ENCODE results near the gene PCDH15. TPM values are rescaled to one million over a fixed set of nuclear protein-coding genes. Genes with fewer than 3 reads are reported as not detected.

PCDH15 gene
- total and polyA plus RNA-seq, 2 experiments from 2014 or later = not detected

- DNase-seq = no peak
- Histone ChIP-seq H3F3A (ENCODE audit: insufficient read depth) (no peaks in the 10 kb centered on the region), H3K36me3 (ENCODE audit: low read depth) (no peaks in the 10 kb centered on the region), H4K20me1 (ENCODE audit: insufficient read depth) (no peaks in the 10 kb centered on the region), H3K4me3 (no peak overlapping the region), H2AFZ (no peak overlapping the region), H3K9ac (no peak overlapping the region), H3K4me2 (ENCODE audit: unreplicated experiment) (no peak overlapping the region), H3K9me3 (ENCODE audit: low read depth) (no peaks in the 10 kb centered on the region), H3K27me3 (replicated peaks; ENCODE audit: insufficient read depth) (no peaks in the 10 kb centered on the region), H3K4me1 (ENCODE audit: insufficient read depth) (no peaks in the 10 kb centered on the region), H3K79me2 (ENCODE audit: insufficient read depth) (no peaks in the 10 kb centered on the region), H3K27ac (no peak overlapping the region), H3K9me2 (ENCODE audit: insufficient read depth) (no peaks in the 10 kb centered on the region)
- no peak for TF ChIP-seq EZH2 (IDR thresholded peaks at IDR 0.05; ENCODE audit: insufficient read depth, poor library complexity, severe bottlenecking)
- TF ChIP-seq EZH2phosphoT487 (IDR thresholded peaks at IDR 0.05; ENCODE audit: insufficient read depth, low read depth) = no peak
- WGBS, 2 experiments (ENCODE audit: low coverage in 1 of 2, low lambda C conversion rate in 2 of 2, missing lambda C conversion rate in 2 of 2) = 22 to 23% methylated on average over 2 of the region's 2 CpGs
- in situ Hi-C loops (cut with MboI) = no loop called here
Observed at GRCh38 chr10:54833029-54833428, 32.0 kb upstream of the PCDH15 start.

GRCh38 chr10:54826994-54827560 lies 26.0 kb upstream of the PCDH15 start:
- Histone ChIP-seq H3K27me3 (replicated peaks; ENCODE audit: insufficient read depth) (no peaks in the 10 kb centered on the region), H3K36me3 (ENCODE audit: low read depth) (no peaks in the 10 kb centered on the region), H3K4me3 (no peak overlapping the region), H3K4me2 (ENCODE audit: unreplicated experiment) (no peak overlapping the region), H3K9me2 (ENCODE audit: insufficient read depth) (no peaks in the 10 kb centered on the region), H2AFZ (no peak overlapping the region), H3F3A (ENCODE audit: insufficient read depth) (no peaks in the 10 kb centered on the region), H3K9me3 (ENCODE audit: low read depth) (no peaks in the 10 kb centered on the region), H3K4me1 (ENCODE audit: insufficient read depth) (no peaks in the 10 kb centered on the region), H3K27ac (no peak overlapping the region), H3K9ac (no peak overlapping the region), H3K79me2 (ENCODE audit: insufficient read depth) (no peaks in the 10 kb centered on the region), H4K20me1 (ENCODE audit: insufficient read depth) (no peaks in the 10 kb centered on the region)
- in situ Hi-C loops (cut with MboI) = no loop called here
- 0% methylated on average over 1 of the region's 1 CpG for WGBS, 2 experiments (ENCODE audit: low coverage in 1 of 2, low lambda C conversion rate in 2 of 2, missing lambda C conversion rate in 2 of 2)
- TF ChIP-seq EZH2 (IDR thresholded peaks at IDR 0.05; ENCODE audit: insufficient read depth, poor library complexity, severe bottlenecking) (no peak), EZH2phosphoT487 (IDR thresholded peaks at IDR 0.05; ENCODE audit: insufficient read depth, low read depth) (no peak)
- no peak for DNase-seq

- in situ Hi-C loops (cut with MboI) = no loop called here
- H3K36me3 ChIP-seq (ENCODE audit: low read depth) = no peaks in the 10 kb centered on the region
Observed at GRCh38 chr10:54815583-54815982, 14.6 kb upstream of the PCDH15 start.

GRCh38 chr10:54808186-54808935 lies 7.3 kb upstream of the PCDH15 start:
- H2AFZ ChIP-seq = no peak overlapping the region
- no peak overlapping the region for H3K27ac ChIP-seq
- H3K4me3 ChIP-seq = no peak overlapping the region
- no peaks in the 10 kb centered on the region for H3K79me2 ChIP-seq (ENCODE audit: insufficient read depth)
- H3K36me3 ChIP-seq (ENCODE audit: low read depth) = no peaks in the 10 kb centered on the region
- 4 to 8% methylated on average over 1 of the region's 1 CpG for WGBS, 2 experiments (ENCODE audit: low coverage in 1 of 2, low lambda C conversion rate in 2 of 2, missing lambda C conversion rate in 2 of 2)
- no peaks in the 10 kb centered on the region for H3K27me3 ChIP-seq (replicated peaks; ENCODE audit: insufficient read depth)
- H3K9ac ChIP-seq = no peak overlapping the region
- H3K9me2 ChIP-seq (ENCODE audit: insufficient read depth) = no peaks in the 10 kb centered on the region
- no peaks in the 10 kb centered on the region for H3K4me1 ChIP-seq (ENCODE audit: insufficient read depth)
- DNase-seq = no peak
- in situ Hi-C loops (cut with MboI) = no loop called here
- no peak overlapping the region for H3K4me2 ChIP-seq (ENCODE audit: unreplicated experiment)
- no peak for TF ChIP-seq EZH2phosphoT487 (IDR thresholded peaks at IDR 0.05; ENCODE audit: insufficient read depth, low read depth)
- no peak for TF ChIP-seq EZH2 (IDR thresholded peaks at IDR 0.05; ENCODE audit: insufficient read depth, poor library complexity, severe bottlenecking)
- H3F3A ChIP-seq (ENCODE audit: insufficient read depth) = no peaks in the 10 kb centered on the region
- H4K20me1 ChIP-seq (ENCODE audit: insufficient read depth) = no peaks in the 10 kb centered on the region
- no peaks in the 10 kb centered on the region for H3K9me3 ChIP-seq (ENCODE audit: low read depth)

More at GRCh38 chr10:54815583-54815982, 14.6 kb upstream of the PCDH15 start:
- H3K79me2 ChIP-seq (ENCODE audit: insufficient read depth) = no peaks in the 10 kb centered on the region
- H3F3A ChIP-seq (ENCODE audit: insufficient read depth) = no peaks in the 10 kb centered on the region
- no peaks in the 10 kb centered on the region for H3K9me2 ChIP-seq (ENCODE audit: insufficient read depth)
- H3K27ac ChIP-seq = no peak overlapping the region
- no peak overlapping the region for H3K9ac ChIP-seq
- no peaks in the 10 kb centered on the region for H3K9me3 ChIP-seq (ENCODE audit: low read depth)
- H2AFZ ChIP-seq = no peak overlapping the region
- WGBS, 2 experiments (ENCODE audit: low coverage in 1 of 2, low lambda C conversion rate in 2 of 2, missing lambda C conversion rate in 2 of 2) = 28 to 54% methylated on average over 2 of the region's 2 CpGs
- no peak overlapping the region for H3K4me3 ChIP-seq
- H3K4me1 ChIP-seq (ENCODE audit: insufficient read depth) = no peaks in the 10 kb centered on the region
- no peak for TF ChIP-seq EZH2phosphoT487 (IDR thresholded peaks at IDR 0.05; ENCODE audit: insufficient read depth, low read depth)
- TF ChIP-seq EZH2 (IDR thresholded peaks at IDR 0.05; ENCODE audit: insufficient read depth, poor library complexity, severe bottlenecking) = no peak
- H3K4me2 ChIP-seq (ENCODE audit: unreplicated experiment) = no peak overlapping the region
- DNase-seq = no peak
- no peaks in the 10 kb centered on the region for H3K27me3 ChIP-seq (replicated peaks; ENCODE audit: insufficient read depth)
- H4K20me1 ChIP-seq (ENCODE audit: insufficient read depth) = no peaks in the 10 kb centered on the region
